ENCODE measurements around the gene C2CD4D. TPM values are rescaled to one million over a fixed set of nuclear protein-coding genes. Genes with fewer than 3 reads are reported as not detected.
"Not testable (repeated sequence)": the region's sequence is repeated elsewhere in the genome, so short reads cannot be mapped to it uniquely, and the experiment has no call there.

The C2CD4D gene
- total RNA-seq = 1 to 10 TPM in 1 of 2 donors, not detected in 1; 1.5 TPM

- H3K9me3 Mint-ChIP-seq = no peaks in the 10 kb centered on the region
- ATAC-seq (peak; percentile 74 to 85), DNase-seq (ENCODE audit: low spot score) (peak; percentile 71)
- peak within 1 kb of the TSS; percentile 17 to 72 for H3K27ac Mint-ChIP-seq
- peaks cover 27 to 28% of the 10 kb centered on the region in 2 donors for H3K4me1 Mint-ChIP-seq (ENCODE audit: low read depth in 2 of 2)
- H3K27me3 Mint-ChIP-seq = peaks cover 0 to 4% of the 10 kb centered on the region in 2 donors
- peak within 1 kb of the TSS; percentile 84 for H3K4me3 Mint-ChIP-seq
- H3K36me3 Mint-ChIP-seq = no peaks in the 10 kb centered on the region
These were observed at the start of gene C2CD4D for GRCh38 chr1:151839457-151840403. TSS of gene C2CD4D (minus strand) at chr1:151839820. CDS start at chr1:151838989, 831 bp downstream.

- no peak for DNase-seq (ENCODE audit: low spot score)
- Mint-ChIP-seq H3K4me3 (no peak overlapping the region), H3K4me1 (ENCODE audit: low read depth in 2 of 2) (peaks cover 0 to 14% of the 10 kb centered on the region in 2 donors), H3K27ac (no peak overlapping the region), H3K36me3 (peaks cover 32% of the 10 kb centered on the region), H3K27me3 (no peaks in the 10 kb centered on the region), H3K9me3 (no peaks in the 10 kb centered on the region)
- ATAC-seq = no peak
These were observed 49.5 kb upstream of the C2CD4D start for GRCh38 chr1:151888972-151889570.

GRCh38 chr1:151887028-151887427 lies 47.4 kb upstream of the C2CD4D start:
- Mint-ChIP-seq H3K27me3 (no peaks in the 10 kb centered on the region), H3K36me3 (peaks cover 24% of the 10 kb centered on the region), H3K4me3 (no peak overlapping the region), H3K4me1 (ENCODE audit: low read depth in 2 of 2) (peaks cover 0 to 6% of the 10 kb centered on the region in 2 donors), H3K27ac (no peak overlapping the region), H3K9me3 (no peaks in the 10 kb centered on the region)
- ATAC-seq (no peak), DNase-seq (ENCODE audit: low spot score) (no peak)

- Mint-ChIP-seq H3K9me3 (no peaks in the 10 kb centered on the region), H3K27me3 (no peaks in the 10 kb centered on the region), H3K4me1 (ENCODE audit: low read depth in 2 of 2) (no peaks in the 10 kb centered on the region), H3K4me3 (no peak overlapping the region), H3K36me3 (peaks cover 11% of the 10 kb centered on the region), H3K27ac (no peak overlapping the region)
- DNase-seq (ENCODE audit: low spot score) = no peak
- ATAC-seq = no peak
These were observed 45.9 kb upstream of the C2CD4D start for GRCh38 chr1:151885479-151885878.

GRCh38 chr1:151884879-151885278 lies 45.3 kb upstream of the C2CD4D start:
- H3K27me3 Mint-ChIP-seq; H3K4me3 Mint-ChIP-seq; DNase-seq (ENCODE audit: low spot score); H3K27ac Mint-ChIP-seq; ATAC-seq; H3K4me1 Mint-ChIP-seq (ENCODE audit: low read depth in 2 of 2); H3K9me3 Mint-ChIP-seq: not testable (repeated sequence)
- H3K36me3 Mint-ChIP-seq = peaks cover 11% of the 10 kb centered on the region

GRCh38 chr1:151884445-151884844 lies 44.8 kb upstream of the C2CD4D start:
- not testable (repeated sequence) for H3K9me3 Mint-ChIP-seq; H3K4me1 Mint-ChIP-seq (ENCODE audit: low read depth in 2 of 2); H3K27me3 Mint-ChIP-seq; H3K4me3 Mint-ChIP-seq; DNase-seq (ENCODE audit: low spot score); ATAC-seq; H3K27ac Mint-ChIP-seq
- peaks cover 11% of the 10 kb centered on the region for H3K36me3 Mint-ChIP-seq

- not testable (repeated sequence) for H3K27ac Mint-ChIP-seq; H3K36me3 Mint-ChIP-seq; H3K4me1 Mint-ChIP-seq (ENCODE audit: low read depth in 2 of 2); H3K27me3 Mint-ChIP-seq; ATAC-seq; DNase-seq (ENCODE audit: low spot score); H3K4me3 Mint-ChIP-seq; H3K9me3 Mint-ChIP-seq
These were observed 44.3 kb upstream of the C2CD4D start for GRCh38 chr1:151883898-151884297.

- H3K27ac Mint-ChIP-seq; H3K9me3 Mint-ChIP-seq; H3K27me3 Mint-ChIP-seq; DNase-seq (ENCODE audit: low spot score); H3K36me3 Mint-ChIP-seq; ATAC-seq; H3K4me3 Mint-ChIP-seq; H3K4me1 Mint-ChIP-seq (ENCODE audit: low read depth in 2 of 2): not testable (repeated sequence)
These were observed 43.3 kb upstream of the C2CD4D start for GRCh38 chr1:151882918-151883317.

- no peaks in the 10 kb centered on the region for H3K36me3 Mint-ChIP-seq
- no peak overlapping the region for H3K27ac Mint-ChIP-seq
- no peaks in the 10 kb centered on the region for H3K27me3 Mint-ChIP-seq
- DNase-seq (ENCODE audit: low spot score) (no peak), ATAC-seq (no peak)
- H3K4me3 Mint-ChIP-seq = no peak overlapping the region
- no peaks in the 10 kb centered on the region for H3K9me3 Mint-ChIP-seq
- no peaks in the 10 kb centered on the region for H3K4me1 Mint-ChIP-seq (ENCODE audit: low read depth in 2 of 2)
These were observed 42.8 kb upstream of the C2CD4D start for GRCh38 chr1:151882466-151882865.

GRCh38 chr1:151881479-151881878 lies 41.9 kb upstream of the C2CD4D start:
- H3K27ac Mint-ChIP-seq = no peak overlapping the region
- no peaks in the 10 kb centered on the region for H3K9me3 Mint-ChIP-seq
- H3K4me1 Mint-ChIP-seq (ENCODE audit: low read depth in 2 of 2) = no peaks in the 10 kb centered on the region
- no peak for DNase-seq (ENCODE audit: low spot score)
- no peak overlapping the region for H3K4me3 Mint-ChIP-seq
- no peaks in the 10 kb centered on the region for H3K36me3 Mint-ChIP-seq
- ATAC-seq = no peak
- H3K27me3 Mint-ChIP-seq = no peaks in the 10 kb centered on the region

- no peaks in the 10 kb centered on the region for H3K9me3 Mint-ChIP-seq
- no peak overlapping the region for H3K27ac Mint-ChIP-seq
- no peaks in the 10 kb centered on the region for H3K27me3 Mint-ChIP-seq
- no peaks in the 10 kb centered on the region for H3K36me3 Mint-ChIP-seq
- H3K4me3 Mint-ChIP-seq = no peak overlapping the region
- ATAC-seq (no peak), DNase-seq (ENCODE audit: low spot score) (no peak)
- H3K4me1 Mint-ChIP-seq (ENCODE audit: low read depth in 2 of 2) = no peaks in the 10 kb centered on the region
These were observed 35.9 kb upstream of the C2CD4D start for GRCh38 chr1:151875419-151876097.

GRCh38 chr1:151872776-151873175 lies 33.2 kb upstream of the C2CD4D start:
- not testable (repeated sequence) for H3K9me3 Mint-ChIP-seq; H3K36me3 Mint-ChIP-seq; H3K27ac Mint-ChIP-seq; H3K27me3 Mint-ChIP-seq; H3K4me3 Mint-ChIP-seq; H3K4me1 Mint-ChIP-seq (ENCODE audit: low read depth in 2 of 2); ATAC-seq; DNase-seq (ENCODE audit: low spot score)

- peaks cover 0 to 9% of the 10 kb centered on the region in 2 donors for H3K4me1 Mint-ChIP-seq (ENCODE audit: low read depth in 2 of 2)
- no peak overlapping the region for H3K4me3 Mint-ChIP-seq
- H3K9me3 Mint-ChIP-seq = no peaks in the 10 kb centered on the region
- no peak overlapping the region for H3K27ac Mint-ChIP-seq
- H3K27me3 Mint-ChIP-seq = peaks cover 0 to 2% of the 10 kb centered on the region in 2 donors
- no peaks in the 10 kb centered on the region for H3K36me3 Mint-ChIP-seq
- DNase-seq (ENCODE audit: low spot score) (no peak), ATAC-seq (no peak)
These were observed 31.8 kb upstream of the C2CD4D start for GRCh38 chr1:151871284-151872030.

Measured in natural killer cell treated with Interleukin-12 subunit alpha and Interleukin-12 subunit beta and Interleukin-15 and Interleukin-18, amount 100 ng/mL, for 72 hours (primary cell).